NCI-H2171 (cell line): ENCODE measurements around the gene TBKBP1.
"Not testable (repeated sequence)": the region's sequence is repeated elsewhere in the genome, so short reads cannot be mapped to it uniquely, and the experiment has no call there.

ENCODE experiments used
- DNase-seq: peaks from one replicate; lab custom pipeline; 2025; lab: John Stamatoyannopoulos, UW

Gene TBKBP1

GRCh38 chr17:47733047-47733673, 39.2 kb downstream of the TBKBP1 start, which contains the start of gene TBX21:
Gene TBX21, plus strand, starts transcription at chr17:47733236. Its CDS starts 219 bp downstream, at chr17:47733455.
- DNase-seq: peak; percentile 71

GRCh38 chr17:47733674-47734410, 39.9 kb downstream of the TBKBP1 start:
- no peak for DNase-seq

- DNase-seq: no peak
Measured at GRCh38 chr17:47735139-47735464, 41.1 kb downstream of the TBKBP1 start.

- no peak for DNase-seq
Measured at GRCh38 chr17:47735536-47736011, 41.6 kb downstream of the TBKBP1 start.

GRCh38 chr17:47736501-47737495, 42.8 kb downstream of the TBKBP1 start:
- no peak for DNase-seq

- no peak for DNase-seq
Measured at GRCh38 chr17:47738178-47738577, 44.2 kb downstream of the TBKBP1 start.

GRCh38 chr17:47739150-47739549, 45.2 kb downstream of the TBKBP1 start:
- DNase-seq: no peak

- DNase-seq: not testable (repeated sequence)
Measured at GRCh38 chr17:47739945-47740344, 46.0 kb downstream of the TBKBP1 start.

- DNase-seq: no peak
Measured at GRCh38 chr17:47741109-47741792, 47.3 kb downstream of the TBKBP1 start.

GRCh38 chr17:47741793-47742145, 47.8 kb downstream of the TBKBP1 start:
- no peak for DNase-seq

GRCh38 chr17:47742319-47743181, 48.6 kb downstream of the TBKBP1 start:
- no peak for DNase-seq

GRCh38 chr17:47744168-47745036, 50.4 kb downstream of the TBKBP1 start:
- DNase-seq: no peak

GRCh38 chr17:47745037-47745380, 51.0 kb downstream of the TBKBP1 start:
- DNase-seq: no peak

- DNase-seq: no peak
Measured at GRCh38 chr17:47751471-47751870, 57.5 kb downstream of the TBKBP1 start.

- no peak for DNase-seq
Measured at GRCh38 chr17:47757386-47757785, 63.4 kb downstream of the TBKBP1 start.

GRCh38 chr17:47760409-47761140, 66.6 kb downstream of the TBKBP1 start:
- no peak for DNase-seq
